ENCODE results near the gene PER1.

DNA sequence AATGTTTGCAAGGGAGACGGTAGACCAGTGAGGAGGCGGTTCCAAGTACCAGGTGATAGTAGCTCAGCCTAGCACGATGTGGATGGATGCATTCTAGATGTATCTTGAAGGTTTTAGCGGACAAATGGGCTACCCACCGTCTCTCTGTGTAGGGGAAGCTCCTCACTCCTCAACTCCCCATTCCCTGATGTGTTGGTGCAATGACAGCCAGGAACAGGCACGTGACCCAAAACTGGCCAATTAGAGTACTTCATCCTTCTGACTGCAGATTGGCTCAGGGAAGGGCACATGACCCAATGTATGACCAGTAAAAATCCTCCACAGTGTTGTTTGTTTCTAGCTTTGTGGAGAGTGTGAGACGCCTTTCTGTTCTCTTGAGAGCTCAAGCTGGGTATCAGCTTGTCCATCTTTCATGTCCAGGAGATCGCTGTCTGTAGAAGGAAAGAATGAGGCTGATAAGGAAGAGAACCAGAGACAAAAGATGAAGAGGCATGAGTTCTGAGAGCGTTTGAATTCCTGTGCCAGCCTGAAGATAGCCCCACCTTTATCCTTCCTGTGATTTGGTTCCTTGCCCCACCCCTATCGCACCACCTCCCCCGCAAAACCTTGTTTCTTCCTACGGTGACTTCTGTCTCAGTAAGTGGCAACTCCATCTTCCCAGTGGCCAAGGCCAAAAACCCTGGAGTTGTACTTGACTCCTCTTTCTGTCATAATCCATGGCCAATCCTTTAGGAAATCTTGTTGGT, 40.0 kb upstream of the PER1 start:
- TF ChIP-seq TBX3 (IDR thresholded peaks at IDR 0.05; ENCODE audit: borderline replicate concordance) (no peak), IKZF4 (CRISPR knock-in tag; IDR thresholded peaks at IDR 0.05; ENCODE audit: borderline replicate concordance, low read depth, not compliant biosample characterization) (no peak), ZNF777 (CRISPR knock-in tag; IDR thresholded peaks at IDR 0.05) (no peak)
- TF ChIP-seq, protein P1, sequence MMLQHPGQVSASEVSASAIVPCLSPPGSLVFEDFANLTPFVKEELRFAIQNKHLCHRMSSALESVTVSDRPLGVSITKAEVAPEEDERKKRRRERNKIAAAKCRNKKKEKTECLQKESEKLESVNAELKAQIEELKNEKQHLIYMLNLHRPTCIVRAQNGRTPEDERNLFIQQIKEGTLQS (CRISPR knock-in tag; IDR thresholded peaks at IDR 0.05) = no peak
- TF ChIP-seq, protein P2, sequence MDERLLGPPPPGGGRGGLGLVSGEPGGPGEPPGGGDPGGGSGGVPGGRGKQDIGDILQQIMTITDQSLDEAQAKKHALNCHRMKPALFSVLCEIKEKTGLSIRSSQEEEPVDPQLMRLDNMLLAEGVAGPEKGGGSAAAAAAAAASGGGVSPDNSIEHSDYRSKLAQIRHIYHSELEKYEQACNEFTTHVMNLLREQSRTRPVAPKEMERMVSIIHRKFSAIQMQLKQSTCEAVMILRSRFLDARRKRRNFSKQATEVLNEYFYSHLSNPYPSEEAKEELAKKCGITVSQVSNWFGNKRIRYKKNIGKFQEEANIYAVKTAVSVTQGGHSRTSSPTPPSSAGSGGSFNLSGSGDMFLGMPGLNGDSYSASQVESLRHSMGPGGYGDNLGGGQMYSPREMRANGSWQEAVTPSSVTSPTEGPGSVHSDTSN (CRISPR knock-in tag; IDR thresholded peaks at IDR 0.05) = no peak

All from HepG2 (cell line).